G401.6 (cell line): ENCODE data around the gene MSH4.
"Not testable (repeated sequence)": the region's sequence is repeated elsewhere in the genome, so short reads cannot be mapped to it uniquely, and the experiment has no call there.

Experiments used
- FAIRE-seq: peaks from 2 replicates; lab custom pipeline; 2012; peaks lifted over from hg19 to GRCh38; lab: Jason Lieb, UNC

MSH4 gene

DNA sequence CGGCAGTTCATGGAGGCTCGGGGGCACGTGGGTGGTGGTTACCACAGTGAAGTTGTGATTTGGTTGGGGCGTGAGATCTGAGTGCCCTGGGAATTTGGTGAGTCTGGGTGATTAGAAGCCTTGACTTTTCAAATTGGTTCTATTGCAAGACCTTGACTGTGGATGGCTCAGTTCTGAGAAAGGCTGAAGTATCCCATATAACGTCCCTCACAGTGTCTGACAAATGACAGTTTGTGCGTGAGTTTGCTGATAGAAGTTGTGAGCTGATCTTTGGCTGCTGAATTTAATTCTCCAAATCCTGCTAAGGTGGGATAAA is 549 bp downstream of the MSH4 start:
- no peak for FAIRE-seq

- FAIRE-seq = no peak
Observed at GRCh38 chr1:75797606-75798216, 1.0 kb downstream of the MSH4 start.

DNA sequence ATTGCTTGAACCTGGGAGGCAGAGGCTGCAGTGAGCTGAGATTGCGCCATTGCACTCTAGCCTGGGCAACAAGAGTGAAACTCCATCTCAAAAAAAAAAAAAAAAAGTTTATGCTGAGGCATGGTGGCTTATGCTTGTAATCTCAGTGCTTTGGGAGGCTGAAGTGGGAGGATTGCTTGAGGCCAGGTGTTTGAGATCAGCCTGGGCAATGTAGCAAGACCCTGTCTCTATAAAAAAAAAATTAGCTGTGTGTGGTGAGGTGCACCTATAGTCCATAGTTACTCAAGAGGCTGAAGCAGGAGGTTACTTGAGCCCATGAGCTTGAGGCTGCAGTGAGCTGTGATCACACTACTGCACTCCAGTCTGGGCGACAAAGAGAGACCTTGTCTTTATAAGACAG is 4.8 kb downstream of the MSH4 start:
- FAIRE-seq = not testable (repeated sequence)

DNA sequence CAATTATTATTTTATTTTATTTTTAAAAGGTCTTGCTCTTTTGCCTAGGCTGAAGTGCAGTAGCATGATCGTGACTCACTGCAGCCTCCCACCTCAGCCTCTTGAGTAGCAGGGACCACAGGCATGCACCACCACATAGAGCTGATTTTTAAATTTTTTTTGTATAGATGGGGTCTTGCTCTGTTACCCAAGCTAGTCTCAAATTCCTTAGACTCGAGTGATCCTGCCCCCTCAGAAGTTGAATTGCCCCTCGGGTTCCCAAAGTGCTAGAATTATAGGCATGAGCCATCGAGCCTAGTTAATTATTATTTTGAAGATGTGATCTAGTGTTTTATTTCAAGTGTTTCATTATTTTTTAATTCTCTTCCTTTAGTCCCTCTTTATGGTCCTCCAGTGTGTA is 12.2 kb downstream of the MSH4 start:
- no peak for FAIRE-seq

GRCh38 chr1:75810113-75810512 is 13.4 kb downstream of the MSH4 start:
- FAIRE-seq = not testable (repeated sequence)

DNA sequence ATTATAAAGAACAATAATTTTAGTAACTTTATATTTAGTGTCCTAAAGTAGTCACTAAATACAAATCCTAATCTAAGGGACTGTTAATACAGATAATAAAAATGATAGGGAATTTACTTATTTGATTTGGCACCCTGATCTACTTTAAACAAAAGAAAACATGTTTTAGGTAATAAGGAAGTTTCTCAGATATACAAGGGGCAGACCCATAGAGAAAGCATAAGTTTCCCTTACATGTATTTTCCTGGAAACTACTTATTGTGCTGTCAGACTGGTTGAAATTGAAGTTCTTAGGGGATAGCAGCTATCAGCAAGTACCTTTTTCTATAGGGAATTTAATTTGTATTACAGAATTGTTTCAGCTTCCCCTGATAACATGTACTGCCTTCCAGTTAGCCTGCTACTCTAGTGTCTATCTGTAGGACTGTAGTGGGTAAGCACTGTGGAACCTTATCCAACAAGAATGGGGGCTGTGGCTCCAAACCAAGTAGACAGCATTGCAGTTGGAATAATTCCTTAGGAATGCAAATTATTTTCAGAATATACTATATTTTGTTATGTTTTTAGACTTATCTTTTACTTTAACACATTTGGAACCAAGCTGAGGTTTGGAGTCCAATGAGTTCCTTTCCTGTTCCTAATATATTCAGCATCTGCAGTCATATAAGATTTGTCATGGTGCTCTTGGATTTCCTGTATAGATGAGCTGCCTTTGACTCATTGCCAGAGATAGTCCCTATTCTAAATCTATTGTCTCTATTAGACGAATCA is 14.7 kb downstream of the MSH4 start:
- FAIRE-seq = no peak

DNA sequence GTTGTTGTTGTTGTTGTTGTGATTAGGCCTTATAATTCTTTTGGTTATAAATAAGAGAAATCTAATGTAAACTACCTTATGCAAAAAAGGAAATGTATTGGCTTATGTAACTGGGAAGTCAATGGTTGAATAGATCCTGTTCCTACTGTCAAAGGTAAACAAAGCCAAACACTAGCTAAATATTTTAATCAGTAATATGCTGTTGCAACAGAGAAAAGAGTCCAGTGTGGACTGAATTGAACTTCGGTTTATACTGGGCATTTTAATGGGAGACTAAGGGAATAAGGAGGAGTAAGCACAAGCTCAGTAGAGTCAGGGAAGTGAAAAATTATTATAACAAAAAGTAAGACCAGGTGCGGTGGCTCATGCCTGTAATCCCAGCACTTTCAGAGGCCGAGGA is 15.4 kb downstream of the MSH4 start:
- no peak for FAIRE-seq

GRCh38 chr1:75823596-75823995 is 26.9 kb downstream of the MSH4 start:
- not testable (repeated sequence) for FAIRE-seq

DNA sequence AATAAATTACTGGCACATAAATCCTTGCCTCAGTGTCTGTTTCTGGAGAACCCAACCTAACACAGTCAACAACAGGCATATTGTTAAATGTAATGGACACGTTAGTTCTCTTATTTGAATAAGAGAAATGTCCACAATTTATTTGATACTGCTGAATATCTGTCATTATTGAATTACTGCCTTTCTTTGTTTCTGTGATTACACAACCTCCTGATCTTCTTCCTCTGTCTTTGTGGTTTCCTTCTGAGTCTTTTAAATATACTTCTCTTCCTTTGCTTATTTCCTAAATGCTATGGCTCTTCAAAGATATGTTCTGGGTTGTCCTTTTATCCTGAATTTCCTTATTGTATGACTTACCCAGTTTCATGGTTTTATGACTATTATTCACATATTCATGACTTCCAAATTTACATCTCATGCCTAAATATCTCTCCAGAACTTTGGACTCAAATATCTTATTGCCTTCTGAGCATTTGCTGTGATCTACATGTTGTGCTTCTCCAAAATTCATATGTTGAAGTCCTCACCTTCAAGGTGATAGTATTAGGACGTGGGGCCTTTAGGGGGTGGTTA is 39.9 kb downstream of the MSH4 start:
- FAIRE-seq = no peak

GRCh38 chr1:75838079-75838478 is 41.4 kb downstream of the MSH4 start:
- FAIRE-seq = no peak

- no peak for FAIRE-seq
Observed at GRCh38 chr1:75841421-75841820, 44.7 kb downstream of the MSH4 start.

- FAIRE-seq = no peak
Observed at GRCh38 chr1:75845576-75845975, 48.9 kb downstream of the MSH4 start.

DNA sequence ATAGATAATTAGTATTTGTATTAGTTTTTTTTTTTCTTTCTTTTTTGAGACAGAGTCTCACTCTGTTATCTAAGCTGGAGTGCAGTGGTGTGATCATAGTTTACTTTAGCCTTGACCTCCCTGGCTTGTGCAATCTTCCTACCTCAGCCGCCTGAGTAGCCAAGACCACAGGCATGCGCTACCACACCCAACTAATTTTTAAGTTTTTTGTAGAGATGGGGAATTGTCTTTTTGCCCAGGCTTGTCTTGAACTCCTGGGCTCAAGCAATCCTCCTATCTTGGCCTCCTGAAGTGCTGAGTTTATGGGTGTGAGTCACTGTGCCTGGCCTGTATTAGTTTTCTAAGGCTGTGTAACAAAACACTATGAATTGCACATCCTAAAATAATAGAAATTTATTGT is 58.3 kb downstream of the MSH4 start:
- FAIRE-seq = no peak

DNA sequence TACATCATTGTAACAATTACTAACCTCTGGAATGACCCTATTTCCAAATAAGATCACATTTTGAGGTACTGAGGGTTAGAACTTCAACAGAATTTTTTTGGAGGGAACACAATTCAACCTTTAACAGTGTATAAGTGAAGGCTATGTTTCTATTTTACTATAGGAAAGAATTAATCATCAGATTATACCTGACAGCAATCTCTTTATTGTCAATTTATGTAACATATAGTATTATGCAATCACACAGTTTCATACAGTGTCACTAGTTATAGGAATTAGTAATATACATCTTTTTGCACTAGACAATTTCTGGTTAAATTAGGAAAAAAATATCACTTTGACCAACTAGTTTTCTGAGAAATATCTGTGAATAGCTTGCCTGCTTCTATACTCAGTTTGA is 59.1 kb downstream of the MSH4 start:
- no peak for FAIRE-seq

DNA sequence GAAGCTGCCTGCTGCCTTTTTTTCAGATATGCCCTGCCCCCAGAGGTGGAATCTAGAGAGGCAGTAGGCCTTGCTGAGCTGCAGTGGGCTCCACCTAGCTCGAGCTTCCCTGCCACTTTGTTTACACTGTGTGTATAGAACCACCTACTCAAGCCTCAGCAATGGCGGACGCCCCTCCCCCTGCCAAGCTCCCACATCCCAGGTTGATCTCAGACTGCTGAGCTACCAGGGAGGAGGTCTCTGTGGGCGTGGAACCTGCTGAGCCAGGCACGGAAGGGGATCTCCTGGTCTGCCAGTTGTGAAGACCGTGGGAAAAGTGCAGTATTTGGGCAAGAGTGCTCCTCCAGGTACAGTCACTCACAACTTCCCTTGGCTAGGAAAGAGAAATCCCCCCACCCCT is 65.1 kb downstream of the MSH4 start:
- no peak for FAIRE-seq

DNA sequence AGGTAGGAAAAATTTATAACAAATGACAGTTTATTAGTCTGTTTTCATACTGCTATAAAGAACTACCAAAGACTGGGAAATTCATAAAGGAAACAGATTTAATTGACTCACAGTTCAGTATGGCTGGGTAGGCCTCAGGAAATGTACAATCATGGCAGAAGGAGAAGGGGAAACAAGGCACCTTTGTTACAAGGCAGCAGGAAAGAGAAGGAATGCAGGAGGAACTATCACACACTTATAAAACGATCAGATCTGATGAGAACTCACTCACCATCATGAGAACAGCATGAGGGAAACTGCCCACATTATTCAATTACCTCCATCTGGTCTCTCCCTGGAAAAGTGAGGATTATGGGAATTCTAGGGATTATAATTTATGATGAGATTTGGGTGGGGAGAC is 74.3 kb downstream of the MSH4 start:
- FAIRE-seq = no peak

GRCh38 chr1:75879985-75880384 is 83.3 kb downstream of the MSH4 start:
- FAIRE-seq = no peak

DNA sequence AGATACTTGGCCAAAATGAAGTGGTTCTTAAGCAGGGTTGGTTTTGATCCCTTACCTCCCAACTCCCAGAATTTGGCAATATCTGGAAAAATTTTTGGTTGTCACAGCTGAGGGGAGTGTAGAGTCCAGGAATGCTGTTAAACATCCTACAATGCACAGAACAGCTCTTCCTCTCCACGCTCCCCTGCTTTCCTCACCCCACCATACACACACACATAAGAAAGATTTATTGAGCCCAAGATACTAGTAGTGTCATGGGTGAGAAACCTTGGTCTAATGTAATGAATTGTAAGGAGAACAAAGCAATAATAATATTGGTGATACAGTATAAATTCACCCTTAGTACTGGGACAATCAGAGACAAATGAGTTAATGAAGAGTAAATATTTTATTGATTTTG is 87.8 kb downstream of the MSH4 start:
- FAIRE-seq = no peak

DNA sequence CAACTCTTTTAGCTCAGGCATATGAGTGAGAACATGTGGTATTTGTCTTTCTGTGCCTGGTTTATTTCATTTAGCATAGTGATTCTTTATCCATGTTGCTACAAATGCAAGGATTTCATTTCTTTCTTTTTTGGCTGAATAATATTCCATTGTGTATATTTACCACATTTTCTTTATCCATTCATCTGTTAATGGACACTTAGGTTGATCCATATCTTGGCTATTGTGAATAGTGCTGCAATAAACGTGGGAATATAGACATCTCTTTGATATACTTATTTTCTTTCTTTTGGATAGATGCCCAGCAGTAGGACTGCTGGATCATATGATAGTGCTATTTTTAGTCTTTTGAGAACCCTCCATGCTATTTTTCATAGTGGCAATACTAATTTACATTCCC is 104.7 kb downstream of the MSH4 start:
- no peak for FAIRE-seq

- no peak for FAIRE-seq
Observed at GRCh38 chr1:75908717-75909152, 112.1 kb downstream of the MSH4 start.

GRCh38 chr1:75916834-75917233 is 120.2 kb downstream of the MSH4 start:
- no peak for FAIRE-seq

GRCh38 chr1:75922698-75923097 is 126.0 kb downstream of the MSH4 start:
- no peak for FAIRE-seq

GRCh38 chr1:75932304-75932703 is 135.6 kb downstream of the MSH4 start, which contains the start of gene ASB17:
Gene ASB17 (minus strand): TSS chr1:75932404. CDS start chr1:75932291, 113 bp downstream.
- FAIRE-seq = no peak

DNA sequence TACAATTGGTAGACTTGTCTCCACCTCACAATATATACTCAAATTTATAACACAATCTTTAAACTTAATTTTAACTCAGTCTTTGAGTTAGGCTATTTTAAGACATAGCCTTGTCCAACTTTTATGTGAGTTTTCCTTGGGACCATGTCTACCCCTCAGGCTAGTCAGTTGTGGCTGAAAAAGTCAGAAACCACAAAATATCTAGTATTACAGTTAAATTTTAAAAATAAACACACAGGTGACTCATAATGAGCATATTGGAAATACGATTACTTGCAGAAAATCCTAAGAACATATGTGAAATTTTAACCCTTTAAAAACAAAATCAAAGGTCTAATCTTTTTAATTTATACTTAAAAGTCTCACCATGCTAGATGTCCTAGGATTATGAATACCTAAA is 140.4 kb downstream of the MSH4 start:
- FAIRE-seq = no peak
